ENCODE measurements around the gene PRKACG. TPM values are rescaled to one million over a fixed set of nuclear protein-coding genes. Genes with fewer than 3 reads are reported as not detected.
"Not testable (repeated sequence)": the region's sequence is repeated elsewhere in the genome, so short reads cannot be mapped to it uniquely, and the experiment has no call there.

Gene PRKACG
- total RNA-seq, 1 experiment from 2014 or later, result not detected

DNA sequence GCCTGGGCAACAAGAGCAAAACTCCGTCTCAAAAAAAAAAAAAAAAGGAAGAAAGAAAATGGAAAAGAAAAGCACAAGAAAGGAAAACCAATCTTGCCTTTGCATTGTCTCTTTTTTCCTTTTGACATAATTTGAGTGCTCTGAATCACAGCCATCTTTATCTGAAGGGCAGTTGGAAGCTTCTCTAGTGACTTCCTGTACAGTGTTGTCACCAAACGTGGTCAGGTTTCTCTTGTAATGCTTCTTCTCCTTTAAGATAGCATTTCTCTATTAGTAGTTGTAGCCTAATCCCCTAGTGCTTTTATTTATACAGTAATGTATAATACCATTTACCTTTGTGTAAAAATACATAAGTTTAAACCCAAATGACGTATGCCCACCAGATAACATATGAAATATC, 18.1 kb downstream of the PRKACG start:
- Histone ChIP-seq H3K36me3 (ENCODE audit: low read depth, low read length) (no peaks in the 10 kb centered on the region), H3K79me2 (ENCODE audit: low read length) (no peaks in the 10 kb centered on the region), H3K4me3 (ENCODE audit: low read length) (no peak overlapping the region), H2AFZ (ENCODE audit: low read length) (no peak overlapping the region), H4K20me1 (ENCODE audit: low read length) (no peaks in the 10 kb centered on the region), H3K27ac (ENCODE audit: low read length) (no peak overlapping the region), H3K4me2 (ENCODE audit: low read length) (no peak overlapping the region), H3K4me1 (ENCODE audit: insufficient read depth, low read length) (no peaks in the 10 kb centered on the region), H3K27me3 (ENCODE audit: low read length) (peaks cover 18% of the 10 kb centered on the region), H3K9me3 (ENCODE audit: low read length) (no peaks in the 10 kb centered on the region), H3K9ac (ENCODE audit: low read length) (no peak overlapping the region), H3F3A (ENCODE audit: low read length, unreplicated experiment) (no peaks in the 10 kb centered on the region), H3K9me2 (replicated peaks; ENCODE audit: low read length) (no peaks in the 10 kb centered on the region)
- no peak for TF ChIP-seq EZH2phosphoT487 (IDR thresholded peaks at IDR 0.05; ENCODE audit: borderline replicate concordance, low read length)
- no peak for TF ChIP-seq CTCF (conservative IDR thresholded peaks at IDR 0.05; ENCODE audit: low read depth, low read length)
- no peak for TF ChIP-seq EZH2 (IDR thresholded peaks at IDR 0.05; ENCODE audit: low read length, unreplicated experiment)
- intact Hi-C loops (cut with micrococcal nuclease), result no loop called here
- POLR2A ChIA-PET (ENCODE audit: unreplicated experiment), result no interaction called here
- no peak for DNase-seq
- CTCF ChIA-PET, result no interaction called here
- ATAC-seq, result no peak
- BruUV-seq (replicated peaks), result no TSS peak

GRCh38 chr9:68991457-68991856, 22.5 kb downstream of the PRKACG start:
- Histone ChIP-seq H3K4me2 (ENCODE audit: low read length) (no peak overlapping the region), H3K9me2 (replicated peaks; ENCODE audit: low read length) (no peaks in the 10 kb centered on the region), H3K27me3 (ENCODE audit: low read length) (peaks cover 6% of the 10 kb centered on the region), H3K27ac (ENCODE audit: low read length) (no peak overlapping the region), H3K4me3 (ENCODE audit: low read length) (no peak overlapping the region), H2AFZ (ENCODE audit: low read length) (no peak overlapping the region), H3K79me2 (ENCODE audit: low read length) (no peaks in the 10 kb centered on the region), H4K20me1 (ENCODE audit: low read length) (no peaks in the 10 kb centered on the region), H3K9ac (ENCODE audit: low read length) (no peak overlapping the region), H3K4me1 (ENCODE audit: insufficient read depth, low read length) (no peaks in the 10 kb centered on the region), H3F3A (ENCODE audit: low read length, unreplicated experiment) (no peaks in the 10 kb centered on the region), H3K36me3 (ENCODE audit: low read depth, low read length) (no peaks in the 10 kb centered on the region), H3K9me3 (ENCODE audit: low read length) (no peaks in the 10 kb centered on the region)
- no TSS peak for BruUV-seq (replicated peaks)
- DNase-seq, result no peak
- intact Hi-C loops (cut with micrococcal nuclease), result no loop called here
- ChIA-PET POLR2A (ENCODE audit: unreplicated experiment) (no interaction called here), CTCF (no interaction called here)
- ATAC-seq, result no peak
- no peak for TF ChIP-seq EZH2phosphoT487 (IDR thresholded peaks at IDR 0.05; ENCODE audit: borderline replicate concordance, low read length)
- TF ChIP-seq EZH2 (IDR thresholded peaks at IDR 0.05; ENCODE audit: low read length, unreplicated experiment), result no peak
- TF ChIP-seq CTCF (conservative IDR thresholded peaks at IDR 0.05; ENCODE audit: low read depth, low read length), result no peak

DNA sequence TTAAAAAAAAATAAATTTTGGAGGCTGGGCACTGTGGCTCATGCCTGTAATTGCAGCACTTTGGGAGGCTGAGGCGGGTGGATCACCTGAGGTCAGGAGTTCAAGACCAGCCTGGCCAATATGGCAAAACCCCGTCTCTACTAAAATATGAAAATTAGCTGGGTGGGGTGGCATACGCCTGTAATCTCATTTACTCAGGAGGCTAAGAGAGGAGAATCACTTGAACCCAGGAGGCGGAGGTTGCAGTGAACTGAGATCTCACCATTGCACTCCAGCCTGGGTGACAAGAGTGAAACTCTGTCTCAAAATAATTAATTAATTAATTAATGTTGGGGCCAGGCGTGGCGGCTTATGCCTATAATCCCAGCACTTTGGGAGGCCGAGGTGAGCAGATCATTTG, 27.0 kb downstream of the PRKACG start:
- DNase-seq; H2AFZ ChIP-seq (ENCODE audit: low read length); H3K79me2 ChIP-seq (ENCODE audit: low read length); H3K4me1 ChIP-seq (ENCODE audit: insufficient read depth, low read length); H3K27me3 ChIP-seq (ENCODE audit: low read length); H3K4me2 ChIP-seq (ENCODE audit: low read length); H4K20me1 ChIP-seq (ENCODE audit: low read length); H3K27ac ChIP-seq (ENCODE audit: low read length); H3K9me3 ChIP-seq (ENCODE audit: low read length); intact Hi-C loops (cut with micrococcal nuclease); BruUV-seq (replicated peaks); H3K9me2 ChIP-seq (replicated peaks; ENCODE audit: low read length); H3K36me3 ChIP-seq (ENCODE audit: low read depth, low read length); H3F3A ChIP-seq (ENCODE audit: low read length, unreplicated experiment); CTCF ChIA-PET; H3K4me3 ChIP-seq (ENCODE audit: low read length); POLR2A ChIA-PET (ENCODE audit: unreplicated experiment); H3K9ac ChIP-seq (ENCODE audit: low read length); ATAC-seq: not testable (repeated sequence)

All from PC-3 (cell line).